Measurements from ENCODE around the gene PHF12.

The PHF12 gene

DNA sequence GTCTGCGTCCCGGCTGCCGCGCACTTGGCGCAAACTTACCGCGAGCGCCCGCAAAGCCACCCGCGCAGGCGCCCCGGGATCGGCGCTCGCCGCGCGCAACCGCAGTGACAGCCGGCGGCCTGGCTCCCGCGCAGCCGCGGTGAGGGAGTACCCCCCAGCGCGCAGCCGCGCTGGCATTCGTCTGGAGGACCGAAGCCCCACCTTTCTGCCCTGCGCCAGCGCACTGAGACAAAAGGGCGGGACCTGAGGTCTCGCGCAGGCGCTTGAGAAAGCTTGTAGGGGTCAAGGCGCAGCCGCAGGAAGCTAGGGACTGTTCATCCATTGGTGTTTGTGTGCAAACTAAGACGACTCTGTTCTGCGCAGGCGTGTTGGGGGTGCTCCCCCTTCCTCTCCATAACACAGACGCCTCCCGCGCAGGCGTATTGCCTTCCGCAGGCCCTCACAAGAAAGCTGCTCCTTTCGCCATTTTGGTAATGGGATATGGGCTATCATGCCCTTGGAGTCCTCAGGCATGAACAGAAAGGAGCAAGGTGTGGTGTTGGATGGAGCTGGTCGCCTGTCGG is at the start of gene PHF12:
PHF12 (minus strand) TSS at position 91 of the 563 bp plus-strand sequence. CDS start 558 bp downstream, outside the sequence.
- Histone ChIP-seq H3K9ac (ENCODE audit: low read depth, low read length) (peak within 1 kb of the TSS; percentile 90), H3K4me1 (ENCODE audit: insufficient read depth, low read length) (peaks cover 19% of the 10 kb centered on the region), H3K36me3 (ENCODE audit: insufficient read depth, low read length) (no peaks in the 10 kb centered on the region), H3K9me3 (ENCODE audit: control insufficient read depth, insufficient read depth, low read length) (no peaks in the 10 kb centered on the region)

DNA sequence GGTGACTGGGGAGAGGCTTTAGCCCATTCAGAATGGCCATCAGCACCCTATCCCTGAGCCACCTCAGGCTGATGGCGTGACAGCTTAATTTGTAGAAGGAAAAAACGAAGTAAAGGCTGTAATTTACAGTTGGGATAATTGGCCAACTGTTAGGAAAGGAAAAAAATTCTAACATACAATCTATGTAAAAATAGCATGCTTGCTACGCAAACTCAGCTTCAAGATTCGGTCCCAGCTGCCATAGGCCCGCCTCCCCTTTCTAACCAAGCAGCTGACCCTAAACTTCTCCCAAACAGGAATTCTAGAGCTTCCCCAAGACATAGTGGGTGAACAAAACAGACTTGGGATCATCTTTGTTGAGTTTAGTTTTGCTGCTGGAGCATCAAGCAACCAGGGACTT is 49.7 kb upstream of the PHF12 start:
- H3K4me1 ChIP-seq (ENCODE audit: insufficient read depth, low read length), result peaks cover 49% of the 10 kb centered on the region
- no peaks in the 10 kb centered on the region for H3K9me3 ChIP-seq (ENCODE audit: control insufficient read depth, insufficient read depth, low read length)
- no peak overlapping the region for H3K9ac ChIP-seq (ENCODE audit: low read depth, low read length)
- H3K36me3 ChIP-seq (ENCODE audit: insufficient read depth, low read length), result no peaks in the 10 kb centered on the region

DNA sequence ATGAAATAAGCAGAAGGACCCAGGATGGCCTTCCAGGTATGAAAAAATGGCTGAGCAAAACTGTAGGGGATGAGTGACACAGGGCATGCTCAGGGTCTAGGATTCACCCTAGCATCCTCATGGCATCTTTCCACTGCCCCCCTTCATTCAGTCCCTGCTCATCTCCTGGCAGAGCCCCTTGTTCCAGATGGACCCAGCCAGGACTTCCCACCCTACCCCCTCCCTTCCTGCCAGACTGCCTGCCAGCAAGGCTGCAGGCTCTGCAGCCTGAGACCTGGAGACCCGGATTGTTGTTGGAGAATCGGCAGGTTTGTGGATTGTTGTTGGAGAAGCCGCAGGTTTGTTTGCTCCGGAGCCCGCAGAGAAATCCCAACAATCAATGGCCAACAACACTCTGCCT is 47.9 kb upstream of the PHF12 start:
- no peak overlapping the region for H3K9ac ChIP-seq (ENCODE audit: low read depth, low read length)
- H3K9me3 ChIP-seq (ENCODE audit: control insufficient read depth, insufficient read depth, low read length), result no peaks in the 10 kb centered on the region
- H3K4me1 ChIP-seq (ENCODE audit: insufficient read depth, low read length), result peaks cover 47% of the 10 kb centered on the region
- H3K36me3 ChIP-seq (ENCODE audit: insufficient read depth, low read length), result no peaks in the 10 kb centered on the region

DNA sequence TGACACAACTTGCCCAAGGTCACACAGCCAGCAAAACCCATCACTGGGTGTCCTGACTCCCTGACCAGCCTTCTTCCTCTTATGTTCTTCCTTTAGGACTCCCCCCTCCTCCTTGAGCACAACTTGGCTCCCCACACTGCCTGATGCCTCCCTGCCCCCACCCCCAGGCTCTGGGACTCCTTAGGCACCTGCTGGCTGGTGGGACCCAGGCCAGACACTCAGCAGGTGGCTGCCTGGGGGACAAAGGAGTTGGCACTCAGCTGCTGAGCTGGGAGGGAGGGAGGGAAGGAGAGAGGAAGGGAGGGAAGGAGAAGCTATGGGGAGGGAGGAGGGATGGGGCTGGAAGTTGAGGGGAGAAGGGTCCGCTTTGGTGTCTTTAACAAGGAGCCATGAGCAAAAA is 46.5 kb upstream of the PHF12 start:
- H3K9me3 ChIP-seq (ENCODE audit: control insufficient read depth, insufficient read depth, low read length), result no peaks in the 10 kb centered on the region
- peaks cover 33% of the 10 kb centered on the region for H3K4me1 ChIP-seq (ENCODE audit: insufficient read depth, low read length)
- H3K9ac ChIP-seq (ENCODE audit: low read depth, low read length), result no peak overlapping the region
- no peaks in the 10 kb centered on the region for H3K36me3 ChIP-seq (ENCODE audit: insufficient read depth, low read length)

DNA sequence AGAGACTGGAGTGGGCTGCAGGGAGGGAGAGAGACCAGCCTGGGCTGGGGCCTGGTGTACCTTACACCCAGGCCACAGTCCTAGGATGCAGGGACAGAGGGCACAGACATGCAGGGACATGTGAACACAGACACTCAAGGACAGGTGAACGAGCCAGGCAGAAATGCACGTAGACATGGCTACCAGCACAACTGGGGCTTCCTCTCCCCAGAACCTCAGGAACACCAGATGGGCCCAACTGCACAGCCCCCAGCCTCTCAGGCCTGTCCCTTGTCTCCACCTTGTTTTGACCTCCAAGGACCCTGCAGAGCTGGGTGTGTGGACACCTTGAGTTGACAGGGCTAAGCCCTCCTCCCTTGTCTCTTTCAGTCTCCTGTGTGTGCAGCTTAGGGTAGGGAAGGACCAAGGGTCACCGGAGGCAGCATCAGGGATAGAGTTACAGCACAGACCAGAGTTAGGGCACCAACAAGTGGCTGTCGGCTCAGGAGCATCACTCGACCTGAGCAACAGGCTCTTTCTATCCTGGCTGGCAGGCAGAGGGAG is 45.3 kb upstream of the PHF12 start:
- no peaks in the 10 kb centered on the region for H3K36me3 ChIP-seq (ENCODE audit: insufficient read depth, low read length)
- H3K9ac ChIP-seq (ENCODE audit: low read depth, low read length), result no peak overlapping the region
- H3K9me3 ChIP-seq (ENCODE audit: control insufficient read depth, insufficient read depth, low read length), result no peaks in the 10 kb centered on the region
- H3K4me1 ChIP-seq (ENCODE audit: insufficient read depth, low read length), result peaks cover 22% of the 10 kb centered on the region

DNA sequence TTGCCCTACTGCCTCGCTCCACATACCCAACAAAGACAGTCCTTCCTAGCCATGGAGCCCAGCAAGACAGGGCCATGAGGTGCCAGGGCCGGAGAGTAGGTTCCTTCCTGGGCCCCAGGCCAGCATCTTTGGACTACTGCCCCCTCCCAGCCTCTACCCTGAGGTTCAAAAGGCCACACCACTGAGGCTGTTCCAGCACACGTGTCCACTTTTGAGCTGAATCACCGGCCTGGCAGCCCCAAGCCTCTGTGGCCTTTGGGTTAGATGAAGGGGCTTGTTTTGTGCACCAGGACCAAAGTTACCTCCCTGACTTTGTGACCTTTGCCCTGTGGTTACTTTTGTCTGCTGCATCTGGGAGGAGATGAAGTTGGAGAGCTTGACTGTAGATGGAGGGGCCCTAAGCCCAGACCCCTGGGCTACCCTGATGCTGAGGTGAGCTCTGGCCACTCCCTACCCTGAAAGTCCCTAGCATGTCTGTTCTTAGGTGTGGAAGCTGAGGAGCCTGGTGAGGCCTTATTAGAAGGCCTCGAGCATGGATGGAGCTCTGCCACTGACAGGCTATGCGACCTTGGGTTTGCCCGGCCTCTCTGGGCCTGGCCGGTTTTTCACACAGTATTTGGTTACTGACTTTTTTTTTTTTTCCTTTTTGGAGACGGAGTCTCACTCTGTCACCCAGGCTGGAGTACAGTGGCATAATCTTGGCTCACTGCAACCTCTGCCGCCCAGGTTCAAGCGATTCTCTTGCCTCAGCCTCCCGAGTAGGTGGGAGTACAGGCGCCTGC is 42.5 kb upstream of the PHF12 start:
- peaks cover 19% of the 10 kb centered on the region for H3K4me1 ChIP-seq (ENCODE audit: insufficient read depth, low read length)
- no peaks in the 10 kb centered on the region; the same call in 1 of the 2 replicates for H3K36me3 ChIP-seq (ENCODE audit: insufficient read depth, low read length)
- H3K9me3 ChIP-seq (ENCODE audit: control insufficient read depth, insufficient read depth, low read length), result no peaks in the 10 kb centered on the region; the same call in 1 of the 2 replicates
- H3K9ac ChIP-seq (ENCODE audit: low read depth, low read length), result no peak overlapping the region

DNA sequence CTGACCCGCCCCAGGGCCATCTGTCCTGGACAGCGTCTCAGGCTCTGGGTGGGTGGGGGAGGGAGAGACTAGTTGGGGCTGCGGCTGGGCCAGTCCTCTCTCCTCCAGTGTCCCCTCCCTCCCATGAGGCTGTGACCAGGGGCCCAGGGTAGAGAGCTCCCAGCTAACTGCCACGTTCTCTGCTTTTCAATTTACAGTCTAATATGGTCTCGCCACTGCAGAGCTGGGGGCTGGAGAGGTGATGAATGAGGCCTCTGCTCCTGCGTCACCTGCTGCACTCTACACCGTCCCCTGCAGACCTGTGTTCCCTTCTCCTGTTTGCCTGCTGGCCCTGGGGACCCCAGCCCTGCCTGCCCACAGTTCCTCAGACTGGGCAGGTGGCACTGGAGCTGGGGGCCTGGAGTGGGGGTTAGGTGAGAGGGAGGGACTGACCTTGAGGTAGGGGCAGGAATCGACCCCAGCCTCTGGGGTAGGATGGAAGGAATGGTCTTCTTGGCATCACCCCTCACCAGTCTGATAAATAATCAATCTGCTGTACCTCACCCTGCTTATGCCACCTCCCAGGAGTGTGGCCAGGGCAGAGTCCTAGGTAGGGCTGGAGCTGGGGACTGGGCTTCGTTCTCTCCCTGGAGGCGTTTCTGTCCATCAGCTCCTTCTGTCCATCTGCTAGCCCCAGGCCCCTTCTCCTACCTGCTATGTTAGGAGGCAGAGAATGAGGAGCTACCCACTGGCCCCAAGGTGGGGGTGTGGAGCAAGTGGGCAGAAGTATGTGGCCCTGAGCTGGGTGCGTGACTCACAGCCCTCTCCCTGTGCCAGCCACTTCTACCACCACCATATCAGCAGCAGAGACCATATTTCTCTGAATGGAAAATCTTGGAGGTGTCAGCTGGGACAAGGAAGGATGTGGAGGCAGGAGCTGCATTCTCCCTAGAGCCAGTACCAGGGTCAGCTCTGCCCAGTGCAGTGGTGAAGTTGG is 41.6 kb upstream of the PHF12 start:
- Histone ChIP-seq H3K9me3 (ENCODE audit: control insufficient read depth, insufficient read depth, low read length) (no peaks in the 10 kb centered on the region; the same call in 1 of the 2 replicates), H3K9ac (ENCODE audit: low read depth, low read length) (no peak overlapping the region), H3K4me1 (ENCODE audit: insufficient read depth, low read length) (peaks cover 14% of the 10 kb centered on the region), H3K36me3 (ENCODE audit: insufficient read depth, low read length) (no peaks in the 10 kb centered on the region; the same call in 1 of the 2 replicates)

DNA sequence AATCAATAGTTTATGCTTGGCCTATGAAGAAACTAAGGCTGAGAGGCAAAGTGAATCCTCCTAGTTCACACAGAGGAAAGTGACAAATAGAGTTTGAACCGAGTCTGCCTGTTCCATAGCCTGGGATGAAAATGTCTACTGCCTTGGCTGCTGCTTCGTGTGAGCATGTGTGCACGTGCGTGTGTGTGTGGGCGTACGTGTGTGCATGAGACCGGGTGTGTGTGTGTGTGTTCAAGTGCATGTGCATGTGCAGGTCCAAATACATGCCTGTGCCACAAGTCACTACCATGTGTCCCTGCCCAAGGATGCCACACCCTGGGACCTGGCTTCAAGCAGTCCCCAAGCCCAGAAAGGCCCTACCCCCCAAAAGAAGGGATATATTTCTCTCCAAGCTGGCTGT is 40.9 kb upstream of the PHF12 start:
- Histone ChIP-seq H3K9me3 (ENCODE audit: control insufficient read depth, insufficient read depth, low read length) (no peaks in the 10 kb centered on the region; the same call in 1 of the 2 replicates), H3K4me1 (ENCODE audit: insufficient read depth, low read length) (peaks cover 10% of the 10 kb centered on the region), H3K36me3 (ENCODE audit: insufficient read depth, low read length) (no peaks in the 10 kb centered on the region; the same call in 1 of the 2 replicates), H3K9ac (ENCODE audit: low read depth, low read length) (no peak overlapping the region)

DNA sequence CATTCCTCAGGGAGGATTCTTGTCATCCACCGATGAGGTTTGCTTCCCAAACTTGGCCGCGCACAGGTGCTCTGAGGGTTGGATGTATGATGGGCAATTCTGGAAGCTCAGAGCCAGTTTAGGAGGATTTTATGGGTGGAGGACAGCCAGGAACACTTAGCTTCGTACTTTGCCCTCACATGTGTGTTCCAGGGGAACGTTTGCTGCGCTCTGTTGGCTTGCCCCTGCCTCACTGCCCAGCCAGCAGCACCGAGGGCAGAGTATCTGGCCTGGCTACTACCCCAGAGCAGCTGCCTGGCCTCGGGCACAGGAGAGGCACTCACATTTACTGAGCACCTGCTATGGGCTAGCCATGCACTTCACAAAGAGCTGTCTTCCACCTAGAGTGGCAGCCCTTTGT is 40.5 kb upstream of the PHF12 start:
- no peak overlapping the region for H3K9ac ChIP-seq (ENCODE audit: low read depth, low read length)
- H3K36me3 ChIP-seq (ENCODE audit: insufficient read depth, low read length), result no peaks in the 10 kb centered on the region; the same call in 1 of the 2 replicates
- H3K9me3 ChIP-seq (ENCODE audit: control insufficient read depth, insufficient read depth, low read length), result no peaks in the 10 kb centered on the region; the same call in 1 of the 2 replicates
- H3K4me1 ChIP-seq (ENCODE audit: insufficient read depth, low read length), result peaks cover 7% of the 10 kb centered on the region

DNA sequence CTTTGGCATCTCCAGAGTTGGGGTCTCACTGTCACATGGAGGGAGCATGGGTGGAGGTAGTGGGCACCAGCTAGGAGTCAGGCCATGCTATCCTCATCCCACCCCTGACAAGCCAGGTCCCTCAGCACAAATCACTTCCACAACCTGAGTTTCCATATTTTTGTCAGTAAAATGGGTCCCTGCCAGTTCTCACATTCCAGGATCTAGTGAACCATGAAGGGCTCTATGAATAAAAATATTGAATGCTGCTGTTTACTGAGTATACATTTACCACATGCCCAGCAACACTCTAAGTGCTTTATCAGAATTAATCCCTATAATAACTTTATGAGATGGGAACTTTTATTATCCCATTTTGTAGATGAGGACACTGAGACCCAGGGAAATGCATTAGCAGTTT is 37.7 kb upstream of the PHF12 start:
- no peak overlapping the region for H3K9ac ChIP-seq (ENCODE audit: low read depth, low read length)
- H3K9me3 ChIP-seq (ENCODE audit: control insufficient read depth, insufficient read depth, low read length), result no peaks in the 10 kb centered on the region; the same call in 1 of the 2 replicates
- peaks cover 14% of the 10 kb centered on the region for H3K4me1 ChIP-seq (ENCODE audit: insufficient read depth, low read length)

DNA sequence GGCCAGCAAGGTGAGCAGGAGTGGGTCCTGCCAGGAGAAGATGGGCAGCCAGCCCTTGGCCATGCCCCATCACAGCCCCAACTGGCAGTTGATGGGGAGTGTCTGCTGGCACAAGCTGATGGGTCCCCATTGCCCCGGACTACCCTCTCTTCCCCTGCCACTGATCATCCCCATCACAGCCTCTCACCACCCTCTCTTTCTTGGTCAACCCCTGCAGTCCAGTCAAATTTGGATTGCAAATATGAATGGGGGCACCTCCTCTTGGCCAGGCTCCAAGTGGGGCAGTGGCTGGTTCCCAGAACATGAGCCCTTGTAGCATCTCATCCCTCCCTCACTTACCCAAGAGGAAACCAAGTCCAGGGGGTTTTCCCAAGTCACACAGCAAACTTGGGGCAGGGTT is 37.2 kb upstream of the PHF12 start:
- Histone ChIP-seq H3K36me3 (ENCODE audit: insufficient read depth, low read length) (no peaks in the 10 kb centered on the region; the same call in 1 of the 2 replicates), H3K4me1 (ENCODE audit: insufficient read depth, low read length) (peaks cover 14% of the 10 kb centered on the region), H3K9me3 (ENCODE audit: control insufficient read depth, insufficient read depth, low read length) (no peaks in the 10 kb centered on the region; the same call in 1 of the 2 replicates)

More for the DNA sequence above, 37.7 kb upstream of the PHF12 start:
- H3K36me3 ChIP-seq (ENCODE audit: insufficient read depth, low read length), result no peaks in the 10 kb centered on the region; the same call in 1 of the 2 replicates

DNA sequence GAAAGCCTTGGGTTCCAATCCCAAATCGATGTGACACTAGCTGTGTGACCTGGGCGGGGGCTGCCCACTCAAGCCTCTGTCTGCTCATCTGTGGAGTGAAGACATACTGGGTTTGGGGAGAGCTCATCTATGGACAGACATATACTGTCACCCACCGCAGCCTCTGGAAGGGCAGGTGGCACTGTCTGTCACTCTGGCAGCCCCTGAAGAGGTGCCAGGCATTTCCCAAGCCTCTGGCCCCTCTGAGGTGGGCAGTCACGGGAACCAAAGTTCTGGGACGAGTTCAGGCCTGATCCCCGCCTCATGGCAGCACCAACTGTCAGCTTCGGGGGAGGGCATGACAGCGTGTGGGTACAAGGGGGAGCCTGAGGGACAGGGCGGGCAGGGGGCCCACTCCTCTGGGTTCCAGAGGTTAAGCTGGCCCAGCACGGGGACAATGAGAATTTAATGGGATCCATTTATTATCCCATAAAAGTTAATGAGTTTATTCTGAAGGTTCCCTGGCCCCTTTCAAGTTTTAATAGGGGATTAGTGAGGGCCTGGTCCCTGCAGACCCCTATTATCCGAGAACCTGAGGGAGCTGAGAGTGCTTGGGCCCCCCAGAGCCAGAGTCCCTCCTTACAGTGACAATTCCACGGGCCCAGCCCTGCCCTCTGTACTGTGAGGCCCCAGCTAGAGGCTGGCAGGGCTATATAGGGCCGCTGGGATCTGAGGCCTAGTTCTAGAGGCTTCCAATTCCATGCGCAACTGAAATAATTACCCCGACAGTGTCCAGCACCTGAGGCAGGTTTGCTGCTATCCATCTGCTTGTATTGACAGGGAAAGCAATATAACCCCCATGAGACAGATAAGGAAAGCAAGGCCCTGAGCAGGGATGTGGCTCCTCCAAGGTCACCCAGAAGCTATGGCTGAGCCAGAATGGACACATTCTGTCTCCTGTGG is 35.7 kb upstream of the PHF12 start:
- Histone ChIP-seq H3K9me3 (ENCODE audit: control insufficient read depth, insufficient read depth, low read length) (no peaks in the 10 kb centered on the region; the same call in 1 of the 2 replicates), H3K4me1 (ENCODE audit: insufficient read depth, low read length) (peaks cover 19% of the 10 kb centered on the region), H3K9ac (ENCODE audit: low read depth, low read length) (no peak overlapping the region), H3K36me3 (ENCODE audit: insufficient read depth, low read length) (no peaks in the 10 kb centered on the region; the same call in 1 of the 2 replicates)

More for the DNA sequence above, 37.2 kb upstream of the PHF12 start:
- H3K9ac ChIP-seq (ENCODE audit: low read depth, low read length), result no peak overlapping the region
